GM18498 (cell line): ENCODE results near the gene YY1AP1.
"Not testable (repeated sequence)": the region's sequence is repeated elsewhere in the genome, so short reads cannot be mapped to it uniquely, and the experiment has no call there.

Experiments used
- ATAC-seq: cut with Tn5 transposase; IDR thresholded peaks from one replicate; pipeline ENCODE4 v1.9.1; 2021; ENCODE audit warnings: mild to moderate bottlenecking, moderate library complexity; ENCODE audit not compliant: unreplicated experiment

The YY1AP1 gene

GRCh38 chr1:155696524-155696923, 8.0 kb upstream of the YY1AP1 start:
- no peak for ATAC-seq

GRCh38 chr1:155695608-155696007, 7.0 kb upstream of the YY1AP1 start:
- no peak for ATAC-seq

- ATAC-seq, result no peak
Observed at GRCh38 chr1:155695072-155695471, 6.5 kb upstream of the YY1AP1 start.

- ATAC-seq, result no peak
Observed at GRCh38 chr1:155694167-155694566, 5.6 kb upstream of the YY1AP1 start.

- ATAC-seq, result no peak
Observed at GRCh38 chr1:155691992-155692528, 3.5 kb upstream of the YY1AP1 start.

GRCh38 chr1:155689081-155689607, 570 bp upstream of the YY1AP1 start, which contains the start of gene DAP3:
Gene DAP3, plus strand, starts transcription at chr1:155689091. Its CDS starts 20,689 bp downstream, at chr1:155709780.
- ATAC-seq, result not testable (repeated sequence)

- peak; percentile 17 for ATAC-seq
Observed at GRCh38 chr1:155687705-155688323, 760 bp downstream of the YY1AP1 start.

- ATAC-seq, result no peak
Observed at GRCh38 chr1:155681776-155682175, 6.8 kb downstream of the YY1AP1 start.

- no peak for ATAC-seq
Observed at GRCh38 chr1:155680531-155680930, 8.0 kb downstream of the YY1AP1 start.

- ATAC-seq, result not testable (repeated sequence)
Observed at GRCh38 chr1:155678992-155679391, 9.6 kb downstream of the YY1AP1 start.

- ATAC-seq, result no peak
Observed at GRCh38 chr1:155678027-155678426, 10.5 kb downstream of the YY1AP1 start.

- ATAC-seq, result no peak
Observed at GRCh38 chr1:155673003-155673402, 15.6 kb downstream of the YY1AP1 start.

- no peak for ATAC-seq
Observed at GRCh38 chr1:155671750-155672149, 16.8 kb downstream of the YY1AP1 start.

GRCh38 chr1:155669233-155670162, 19.1 kb downstream of the YY1AP1 start:
- no peak for ATAC-seq

- not testable (repeated sequence) for ATAC-seq
Observed at GRCh38 chr1:155661239-155661638, 27.3 kb downstream of the YY1AP1 start.

GRCh38 chr1:155657463-155657862, 31.1 kb downstream of the YY1AP1 start:
- no peak for ATAC-seq

- ATAC-seq, result no peak
Observed at GRCh38 chr1:155652951-155653350, 35.6 kb downstream of the YY1AP1 start.

- ATAC-seq, result no peak
Observed at GRCh38 chr1:155651861-155652661, 36.5 kb downstream of the YY1AP1 start.

- ATAC-seq, result no peak
Observed at GRCh38 chr1:155650231-155650757, 38.3 kb downstream of the YY1AP1 start.

- no peak for ATAC-seq
Observed at GRCh38 chr1:155649676-155650075, 38.9 kb downstream of the YY1AP1 start.
